Upper lobe of left lung (tissue), 6 donors: ENCODE measurements around the gene NEURL1B. TPM values are rescaled to one million over a fixed set of nuclear protein-coding genes. Genes with fewer than 3 reads are reported as not detected.

Experiments
- ATAC-seq, 2 donors: fragments of 200-7000 bp; cut with Tn5 transposase; one replicate each; pipeline ENCODE4 v1.9.1; 2022; ENCODE audit warnings: mild to moderate bottlenecking in 2 of 2, moderate library complexity in 2 of 2; ENCODE audit not compliant: low FRiP score in 2 of 2
- DNase-seq, 2 donors: peaks; one replicate each; pipeline ENCODE4 v3.0.0-alpha.2; 2019 to 2020
- H3K27ac ChIP-seq, 4 donors: fragments of 200-600 bp; sonication (generic); one replicate each; pipeline ENCODE4 v1.5.1; 2016 to 2019
- H3K27me3 ChIP-seq, 4 donors: fragments of 200-600 bp; sonication (generic); one replicate each; pipeline ENCODE4 v1.5.1; 2017 to 2019
- H3K36me3 ChIP-seq, 4 donors: fragments of 200-600 bp; sonication (generic); one replicate each; pipeline ENCODE4 v1.5.1; 2016 to 2019
- H3K4me1 ChIP-seq, 4 donors: fragments of 200-600 bp; sonication (generic); one replicate each; pipeline ENCODE4 v1.5.1; 2018 to 2019
- H3K4me3 ChIP-seq, 4 donors: fragments of 200-600 bp; sonication (generic); one replicate each; pipeline ENCODE4 v1.5.1; 2017 to 2019; ENCODE audit warnings: mild to moderate bottlenecking in 2 of 4, moderate library complexity in 1 of 4
- H3K9me3 ChIP-seq, 4 donors: fragments of 200-600 bp; sonication (generic); one replicate each; pipeline ENCODE4 v1.5.1; 2018 to 2019
- CTCF ChIP-seq, 6 experiments: fragments of 450-650 bp in 4 of 6; fragments of 200-600 bp in 2 of 6; sonication (generic) in 2 of 6; IDR thresholded peaks; one replicate each; pipeline ENCODE4 v1.5.1; 2016 to 2019; ENCODE audit warnings: antibody characterized with exemption in 6 of 6
- EP300 ChIP-seq, 4 donors: sonication (generic); formaldehyde crosslinking; IDR thresholded peaks; one replicate each; pipeline ENCODE4 v1.5.1; 2017; ENCODE audit warnings: antibody characterized with exemption in 4 of 4, control low read depth in 2 of 4
- POLR2A ChIP-seq, 4 donors: fragments of 450-650 bp; IDR thresholded peaks; one replicate each; pipeline ENCODE4 v1.5.1; 2016 to 2017; ENCODE audit warnings: antibody characterized with exemption in 4 of 4, mild to moderate bottlenecking in 2 of 4
- POLR2AphosphoS5 ChIP-seq, 2 donors: sonication (generic); formaldehyde crosslinking; IDR thresholded peaks; one replicate each; pipeline ENCODE4 v1.5.1; 2017; ENCODE audit warnings: antibody characterized with exemption in 2 of 2
- WGBS, 2 donors: methylation state at CpG; one replicate each; pipeline ENCODE4 v1.1.5; 2017 to 2018; 5-methylcytosine and 5-hydroxymethylcytosine counted together
- total RNA-seq, 6 donors: library from RNA; depleted of rRNA in 4 of 6; stranded (reverse); fragments of >200 nt in 4 of 6; gene quantifications; one replicate each; pipeline versions ENCODE4 v1.1.0 to v1.2.1, GENCODE V29; 2016 to 2021
- donor health status: DM: no; HTN: no; CAD: no; lungs with moderate emphysema.
- donor health status: DM: no; HTN: yes; CAD: no; lungs with severe emphysema.

NEURL1B gene
- total RNA-seq, 6 donors from 2014 or later = 6.3 to 29.4 (median 15.1) TPM

- peaks cover 23 to 44% (median 34%) of the 10 kb centered on the region in 4 donors for H3K4me1 ChIP-seq
- peak overlapping the region; percentile 75 to 94 (median 82) for H3K4me3 ChIP-seq
- ATAC-seq (peak in 1 of 2 donors; percentile 39), DNase-seq (peak in 1 of 2 donors; percentile 88)
- no peaks in the 10 kb centered on the region for H3K36me3 ChIP-seq
- H3K27me3 ChIP-seq = peaks cover 0 to 8% (median 0%) of the 10 kb centered on the region in 4 donors
- peak overlapping the region; percentile 76 to 88 (median 86) for H3K27ac ChIP-seq
- TF ChIP-seq EP300 (IDR thresholded peaks at IDR 0.05) = no peak
- TF ChIP-seq CTCF (IDR thresholded peaks at IDR 0.05) = no peak
- TF ChIP-seq POLR2AphosphoS5 (IDR thresholded peaks at IDR 0.05) = no peak
- TF ChIP-seq POLR2A (IDR thresholded peaks at IDR 0.05) = peak in 1 of 4 donors; percentile 6
- H3K9me3 ChIP-seq = no peaks in the 10 kb centered on the region
- 5 to 8% methylated on average over 28 of the region's 73 CpGs for WGBS, 2 donors
Observed at GRCh38 chr5:172641359-172642050, 442 bp downstream of the NEURL1B start.

GRCh38 chr5:172642051-172642409, 967 bp downstream of the NEURL1B start:
- Histone ChIP-seq H3K36me3 (no peaks in the 10 kb centered on the region), H3K27ac (peak overlapping the region; percentile 76 to 88 (median 86)), H3K4me3 (peak overlapping the region; percentile 75 to 94 (median 82)), H3K9me3 (no peaks in the 10 kb centered on the region), H3K4me1 (peaks cover 27 to 47% (median 35%) of the 10 kb centered on the region in 4 donors), H3K27me3 (peaks cover 0 to 8% (median 0%) of the 10 kb centered on the region in 4 donors)
- TF ChIP-seq EP300 (IDR thresholded peaks at IDR 0.05) = no peak
- TF ChIP-seq CTCF (IDR thresholded peaks at IDR 0.05) = no peak
- TF ChIP-seq POLR2A (IDR thresholded peaks at IDR 0.05) = no peak
- TF ChIP-seq POLR2AphosphoS5 (IDR thresholded peaks at IDR 0.05) = no peak
- 20 to 24% methylated on average over 12 to 14 of the region's 14 CpGs for WGBS, 2 donors
- DNase-seq = no peak
- no peak for ATAC-seq

- H3K36me3 ChIP-seq = no peaks in the 10 kb centered on the region
- whole genome bisulfite sequencing, 2 donors = 39 to 47% methylated on average over 4 of the region's 4 CpGs
- peak overlapping the region; percentile 17 to 94 (median 78) for H3K4me3 ChIP-seq
- H3K27me3 ChIP-seq = peaks cover 0 to 8% (median 0%) of the 10 kb centered on the region in 4 donors
- peaks cover 31 to 51% (median 38%) of the 10 kb centered on the region in 4 donors for H3K4me1 ChIP-seq
- ATAC-seq (no peak), DNase-seq (no peak)
- H3K27ac ChIP-seq = peak overlapping the region; percentile 76 to 88 (median 86)
- no peaks in the 10 kb centered on the region for H3K9me3 ChIP-seq
- TF ChIP-seq EP300 (IDR thresholded peaks at IDR 0.05) = no peak
- no peak for TF ChIP-seq CTCF (IDR thresholded peaks at IDR 0.05)
- TF ChIP-seq POLR2AphosphoS5 (IDR thresholded peaks at IDR 0.05) = no peak
- no peak for TF ChIP-seq POLR2A (IDR thresholded peaks at IDR 0.05)
Observed at GRCh38 chr5:172642486-172642885, 1.4 kb downstream of the NEURL1B start.

GRCh38 chr5:172642926-172643871, 2.1 kb downstream of the NEURL1B start:
- no peaks in the 10 kb centered on the region for H3K9me3 ChIP-seq
- WGBS, 2 donors = 34 to 56% methylated on average over 16 of the region's 16 CpGs
- H3K4me1 ChIP-seq = peaks cover 37 to 57% (median 43%) of the 10 kb centered on the region in 4 donors
- H3K4me3 ChIP-seq = peak overlapping the region in 3 of 4 donors; percentile 75 to 94 (median 82)
- TF ChIP-seq EP300 (IDR thresholded peaks at IDR 0.05) (no peak), CTCF (IDR thresholded peaks at IDR 0.05) (no peak)
- peak overlapping the region; percentile 76 to 88 (median 86) for H3K27ac ChIP-seq
- no peaks in the 10 kb centered on the region for H3K36me3 ChIP-seq
- H3K27me3 ChIP-seq = peaks cover 0 to 8% (median 0%) of the 10 kb centered on the region in 4 donors
- DNase-seq (no peak), ATAC-seq (no peak)
